Brain microvascular endothelial cell (primary cell): ENCODE measurements around the gene ZNF536.
"Not testable (repeated sequence)": the region's sequence is repeated elsewhere in the genome, so short reads cannot be mapped to it uniquely, and the experiment has no call there.

Source experiments
- DNase-seq: peaks from one replicate; pipeline ENCODE4 v3.0.0-alpha.2; 2020
- H3K27ac ChIP-seq: fragments of 250-450 bp; sonication (Bioruptor Pico); 2 replicates; pipeline ENCODE4 v1.5.1; 2020; ENCODE audit warnings: mild to moderate bottlenecking, moderate library complexity
- H3K27me3 ChIP-seq: fragments of 250-450 bp; sonication (Bioruptor Pico); replicated peaks from 2 replicates; pipeline ENCODE4 v1.5.1; 2020; ENCODE audit warnings: mild to moderate bottlenecking
- H3K36me3 ChIP-seq: fragments of 250-450 bp; sonication (Bioruptor Pico); replicated peaks from 2 replicates; pipeline ENCODE4 v1.5.1; 2020; ENCODE audit warnings: mild to moderate bottlenecking
- H3K4me3 ChIP-seq: 2 replicates; pipeline ENCODE4 v1.5.1; 2011; ENCODE audit warnings: low read depth, mild to moderate bottlenecking, control low read depth, low read length, moderate library complexity
- CTCF ChIP-seq: IDR thresholded peaks from 2 replicates; pipeline ENCODE4 v1.5.1; 2011; ENCODE audit warnings: low read depth, mild to moderate bottlenecking, moderate library complexity, low read length, control low read depth, inconsistent platforms; ENCODE audit errors: missing control alignments
- in situ Hi-C: cut with HindIII; loops from 2 replicates; pipeline ENCODE4 v1.10.0; 2017; ENCODE audit warnings: low sequenced_read_pairs, low pct_ligation_motif_present

ZNF536 gene

GRCh38 chr19:30482956-30483355, 110.8 kb downstream of the ZNF536 start:
- H3K27ac ChIP-seq, result no peak overlapping the region
- in situ Hi-C loops, result no loop called here
- DNase-seq, result no peak
- H3K27me3 ChIP-seq, result no peaks in the 10 kb centered on the region
- no peaks in the 10 kb centered on the region for H3K36me3 ChIP-seq
- no peak for TF ChIP-seq CTCF
- no peak overlapping the region for H3K4me3 ChIP-seq

GRCh38 chr19:30486250-30486649, 114.1 kb downstream of the ZNF536 start:
- H3K27me3 ChIP-seq, H3K36me3 ChIP-seq, H3K4me3 ChIP-seq, H3K27ac ChIP-seq, DNase-seq, in situ Hi-C loops: not testable (repeated sequence)

- no peak for DNase-seq
- Histone ChIP-seq H3K27me3 (no peaks in the 10 kb centered on the region), H3K27ac (no peak overlapping the region), H3K36me3 (no peaks in the 10 kb centered on the region), H3K4me3 (no peak overlapping the region)
- in situ Hi-C loops, result no loop called here
- TF ChIP-seq CTCF, result no peak
These were observed 115.0 kb downstream of the ZNF536 start for GRCh38 chr19:30487178-30487577.

GRCh38 chr19:30488191-30488590, 116.0 kb downstream of the ZNF536 start:
- H3K27ac ChIP-seq, result no peak overlapping the region
- no peak overlapping the region for H3K4me3 ChIP-seq
- H3K27me3 ChIP-seq, result no peaks in the 10 kb centered on the region
- H3K36me3 ChIP-seq, result no peaks in the 10 kb centered on the region
- DNase-seq, result no peak
- no peak for TF ChIP-seq CTCF
- in situ Hi-C loops, result no loop called here

- Histone ChIP-seq H3K27me3 (no peaks in the 10 kb centered on the region), H3K27ac (no peak overlapping the region), H3K36me3 (no peaks in the 10 kb centered on the region), H3K4me3 (no peak overlapping the region)
- TF ChIP-seq CTCF, result no peak
- in situ Hi-C loops, result no loop called here
- no peak for DNase-seq
These were observed 118.6 kb downstream of the ZNF536 start for GRCh38 chr19:30490760-30491159.

GRCh38 chr19:30492586-30493270, 120.5 kb downstream of the ZNF536 start:
- DNase-seq, result no peak
- Histone ChIP-seq H3K4me3 (no peak overlapping the region), H3K27me3 (no peaks in the 10 kb centered on the region), H3K36me3 (no peaks in the 10 kb centered on the region), H3K27ac (no peak overlapping the region)
- TF ChIP-seq CTCF, result no peak
- in situ Hi-C loops, result no loop called here
